CD4-positive, alpha-beta T cell (primary cell): Measurements from ENCODE around the gene HDAC10. TPM values are rescaled to one million over a fixed set of nuclear protein-coding genes. Genes with fewer than 3 reads are reported as not detected.

Experiments used
- ATAC-seq: fragments of 200-7000 bp; cut with Tn5 transposase; one replicate; pipeline ENCODE4 v1.10.0; 2022; ENCODE audit warnings: mild to moderate bottlenecking; ENCODE audit not compliant: poor library complexity
- CTCF ChIA-PET: fragments of 350-600 bp; sonication (Branson Sonifier 250); formaldehyde crosslinking; loops from one replicate; lab custom pipeline; 2021; ENCODE audit warnings: antibody characterized with exemption, inconsistent platforms; lab: Charles Lee
- POLR2A ChIA-PET: fragments of 350-600 bp; sonication (Branson Sonifier 250); formaldehyde crosslinking; loops from one replicate; lab custom pipeline; 2021; ENCODE audit warnings: antibody characterized with exemption, inconsistent platforms; lab: Charles Lee
- DNase-seq, 14 experiments: peaks; one replicate each; pipeline ENCODE4 v3.0.0-alpha.2; 2013 to 2020; ENCODE audit warnings: mixed read lengths in 2 of 14
- H3K27ac ChIP-seq, 2 donors: one replicate each; pipeline versions ENCODE4 v1.5.1 to v1.7.0; 2013; ENCODE audit warnings: low read length in 2 of 2, low read depth in 1 of 2, mild to moderate bottlenecking in 1 of 2
- H3K27me3 ChIP-seq, 2 experiments: 1 replicate in 1 of 2; 2 replicates in 1 of 2; pipeline versions ENCODE4 v1.6.1 to v1.7.0; 2013; ENCODE audit warnings: low read length in 2 of 2, control low read depth in 1 of 2, mild to moderate bottlenecking in 1 of 2, moderate library complexity in 1 of 2; ENCODE audit not compliant: insufficient read depth in 2 of 2, control insufficient read depth in 1 of 2
- H3K36me3 ChIP-seq: one replicate; pipeline ENCODE4 v1.6.1; 2013; ENCODE audit warnings: low read length, control low read depth; ENCODE audit not compliant: insufficient read depth
- H3K4me1 ChIP-seq: one replicate; pipeline ENCODE4 v1.6.1; 2013; ENCODE audit warnings: low read length, control low read depth; ENCODE audit not compliant: insufficient read depth
- H3K4me3 ChIP-seq: one replicate; pipeline ENCODE4 v1.5.1; 2013; ENCODE audit warnings: mild to moderate bottlenecking, low read length, moderate library complexity
- H3K9me3 ChIP-seq, 2 experiments: 1 replicate in 1 of 2; 2 replicates in 1 of 2; pipeline versions ENCODE4 v1.6.1 to v1.7.0; 2013; ENCODE audit warnings: low read length in 2 of 2, mild to moderate bottlenecking in 2 of 2, control low read depth in 1 of 2, moderate library complexity in 1 of 2; ENCODE audit not compliant: control insufficient read depth in 1 of 2, insufficient read depth in 1 of 2
- H3K27ac Mint-ChIP-seq: one replicate; pipeline ENCODE4 v1.8.0; 2020; ENCODE audit warnings: mixed read lengths
- H3K27me3 Mint-ChIP-seq: one replicate; pipeline ENCODE4 v1.8.0; 2021; ENCODE audit warnings: mixed read lengths
- H3K36me3 Mint-ChIP-seq: one replicate; pipeline ENCODE4 v1.8.0; 2021; ENCODE audit warnings: low read depth, mixed read lengths
- H3K4me1 Mint-ChIP-seq: one replicate; pipeline ENCODE4 v1.8.0; 2021; ENCODE audit warnings: low read depth, mixed read lengths
- H3K4me3 Mint-ChIP-seq: one replicate; pipeline ENCODE4 v1.8.0; 2020; ENCODE audit warnings: mild to moderate bottlenecking, mixed read lengths
- H3K9me3 Mint-ChIP-seq: one replicate; pipeline ENCODE4 v1.8.0; 2020; ENCODE audit warnings: mixed read lengths
- CTCF ChIP-seq: fragments of 200-600 bp; IDR thresholded peaks from one replicate; pipeline ENCODE4 v1.8.0; 2022; ENCODE audit warnings: antibody characterized with exemption, mild to moderate bottlenecking
- intact Hi-C, 2 experiments: fragments of 100-400 bp; cut with DNase I in 1 of 2; cut with micrococcal nuclease in 1 of 2; formaldehyde crosslinking; loops; one replicate each; pipeline versions ENCODE4 v1.15.1 to v1.9.0; 2023 to 2025; cut with DNase I, micrococcal nuclease
- total RNA-seq, 174 experiments: library from RNA in 2 of 174; stranded (reverse) in 2 of 174; gene quantifications; one replicate each; pipeline ENCODE4 v1.2.3 and lab custom pipeline; 2021 to 2026

Gene HDAC10
- total RNA-seq, 2 experiments from 2014 or later, result 87.3 to 88.7 TPM

GRCh38 chr22:50276143-50276542 lies 25.1 kb upstream of the HDAC10 start:
- Histone ChIP-seq H3K36me3 (no peaks in the 10 kb centered on the region), H3K9me3 (peaks cover 0 to 15% of the 10 kb centered on the region in 2 experiments), H3K4me1 (peaks cover 15% of the 10 kb centered on the region)

GRCh38 chr22:50275181-50276055 lies 24.4 kb upstream of the HDAC10 start:
- no peak overlapping the region for H3K4me3 ChIP-seq
- intact Hi-C loops, result loop anchor here (5.0 to 10.0 kb wide), 2 partner anchors 52 to 339 kb away; partner anchors contain the start of gene DENND6B (in 1 of the 2)
- H3K36me3 Mint-ChIP-seq, result no peaks in the 10 kb centered on the region
- no peak overlapping the region for H3K4me3 Mint-ChIP-seq
- H3K36me3 ChIP-seq, result no peaks in the 10 kb centered on the region
- no peak overlapping the region for H3K27ac Mint-ChIP-seq
- no peaks in the 10 kb centered on the region for H3K27me3 ChIP-seq
- no peak for TF ChIP-seq CTCF
- DNase-seq, result no peak
- peaks cover 0 to 15% of the 10 kb centered on the region in 2 experiments for H3K9me3 ChIP-seq
- ChIA-PET CTCF (interaction anchor here (1.1 to 2.1 kb wide), 5 partner anchors 19 to 250 kb away, joined by 4 to 14 read pairs (median 7); partner anchors contain the start of genes DENND6B and SCO2), POLR2A (no interaction called here)
- peaks cover 14% of the 10 kb centered on the region for H3K4me1 Mint-ChIP-seq
- no peaks in the 10 kb centered on the region for H3K9me3 Mint-ChIP-seq
- no peaks in the 10 kb centered on the region for H3K27me3 Mint-ChIP-seq
- H3K4me1 ChIP-seq, result peaks cover 23% of the 10 kb centered on the region
- no peak for ATAC-seq
- H3K27ac ChIP-seq, result no peak overlapping the region

More at GRCh38 chr22:50276143-50276542, 25.1 kb upstream of the HDAC10 start:
- DNase-seq (peak in 7 of 14 experiments; percentile 11 to 84 (median 58)), ATAC-seq (peak; percentile 73)
- Histone ChIP-seq H3K4me3 (no peak overlapping the region), H3K27ac (no peak overlapping the region), H3K27me3 (no peaks in the 10 kb centered on the region)
- Mint-ChIP-seq H3K27me3 (no peaks in the 10 kb centered on the region), H3K27ac (no peak overlapping the region), H3K36me3 (no peaks in the 10 kb centered on the region), H3K9me3 (no peaks in the 10 kb centered on the region), H3K4me3 (no peak overlapping the region), H3K4me1 (peaks cover 7% of the 10 kb centered on the region)
- ChIA-PET CTCF (interaction anchor here (0.6 to 2.1 kb wide), 18 partner anchors 18 to 344 kb away, joined by 3 to 14 read pairs (median 3); partner anchors contain the start of genes DENND6B, PPP6R2, SCO2 and TUBGCP6), POLR2A (no interaction called here)
- TF ChIP-seq CTCF, result no peak
- intact Hi-C loops, result loop anchor here (5.0 to 10.0 kb wide), 2 partner anchors 51 to 339 kb away; partner anchors contain the start of gene DENND6B (in 1 of the 2)

- intact Hi-C loops, result loop anchor here (1.0 to 10.0 kb wide), 4 partner anchors 53 to 340 kb away; partner anchors contain the start of gene DENND6B (in 2 of the 2)
- peaks cover 25% of the 10 kb centered on the region for H3K4me1 ChIP-seq
- ATAC-seq (no peak), DNase-seq (no peak)
- Mint-ChIP-seq H3K27ac (no peak overlapping the region), H3K36me3 (no peaks in the 10 kb centered on the region), H3K4me3 (no peak overlapping the region), H3K9me3 (no peaks in the 10 kb centered on the region), H3K27me3 (no peaks in the 10 kb centered on the region), H3K4me1 (peaks cover 14% of the 10 kb centered on the region)
- H3K27ac ChIP-seq, result no peak overlapping the region
- ChIA-PET POLR2A (no interaction called here), CTCF (interaction anchor here (1.0 kb wide), 1 partner anchor 346 kb away, joined by 3 read pairs; no protein-coding TSS in a partner anchor)
- peaks cover 0 to 15% of the 10 kb centered on the region in 2 experiments for H3K9me3 ChIP-seq
- H3K36me3 ChIP-seq, result no peaks in the 10 kb centered on the region
- no peaks in the 10 kb centered on the region for H3K27me3 ChIP-seq
- TF ChIP-seq CTCF, result no peak
- no peak overlapping the region for H3K4me3 ChIP-seq
Measured at GRCh38 chr22:50274771-50275170, 23.7 kb upstream of the HDAC10 start.
